Caco-2 (cell line): ENCODE measurements around the gene IL22RA1. TPM values are rescaled to one million over a fixed set of nuclear protein-coding genes. Genes with fewer than 3 reads are reported as not detected.

Experiments used
- BruUV-seq: library from RNA; stranded (reverse); fragments of 400-500 nt; replicated peaks from 2 replicates; lab custom pipeline; 2021; lab: Mats Ljungman, UMichigan
- CTCF ChIA-PET: fragments of 300-600 bp; sonication (Branson Sonifier 250); formaldehyde crosslinking; loops from one replicate; lab custom pipeline; 2022; ENCODE audit warnings: antibody characterized with exemption; lab: Charles Lee
- POLR2A ChIA-PET: fragments of 300-600 bp; sonication (Branson Sonifier 250); formaldehyde crosslinking; loops from one replicate; lab custom pipeline; 2022; ENCODE audit warnings: antibody characterized with exemption; lab: Charles Lee
- DNase-seq, 2 experiments: peaks; one replicate each; pipeline versions ENCODE4 v3.0.0 to v3.0.0-alpha.2; 2020 to 2022
- H3K27me3 ChIP-seq: replicated peaks from 2 replicates; pipeline ENCODE4 v1.6.0; 2011; ENCODE audit warnings: low read length; ENCODE audit not compliant: control insufficient read depth, insufficient read depth
- H3K36me3 ChIP-seq: 2 replicates; pipeline ENCODE4 v1.5.1; 2011; ENCODE audit warnings: low read length; ENCODE audit not compliant: control insufficient read depth, insufficient read depth
- H3K4me1 ChIP-seq: fragments of 250-450 bp; sonication (Bioruptor Pico); 2 replicates; pipeline ENCODE4 v1.5.1; 2020; ENCODE audit warnings: mild to moderate bottlenecking
- H3K4me3 ChIP-seq: 2 replicates; pipeline ENCODE4 v1.5.1; 2011; ENCODE audit warnings: low read depth, mild to moderate bottlenecking, control low read depth, low read length
- H3K9me3 ChIP-seq: fragments of 250-450 bp; sonication (Bioruptor Pico); 2 replicates; pipeline ENCODE4 v1.5.1; 2020; ENCODE audit warnings: mild to moderate bottlenecking, moderate library complexity
- H3K27ac Mint-ChIP-seq: one replicate; pipeline ENCODE4 v1.8.0; 2022; ENCODE audit warnings: mixed read lengths; ENCODE audit not compliant: unreplicated experiment
- H3K27me3 Mint-ChIP-seq: one replicate; pipeline ENCODE4 v1.8.0; 2022; ENCODE audit warnings: mixed read lengths; ENCODE audit not compliant: insufficient read depth, unreplicated experiment
- H3K36me3 Mint-ChIP-seq: one replicate; pipeline ENCODE4 v1.8.0; 2022; ENCODE audit warnings: mild to moderate bottlenecking, mixed read lengths; ENCODE audit not compliant: insufficient read depth, unreplicated experiment
- H3K4me1 Mint-ChIP-seq: one replicate; pipeline ENCODE4 v1.8.0; 2022; ENCODE audit warnings: low read depth, mixed read lengths; ENCODE audit not compliant: unreplicated experiment
- H3K4me3 Mint-ChIP-seq: one replicate; pipeline ENCODE4 v1.8.0; 2022; ENCODE audit warnings: mild to moderate bottlenecking, moderate library complexity, mixed read lengths; ENCODE audit not compliant: unreplicated experiment
- H3K9me3 Mint-ChIP-seq: one replicate; pipeline ENCODE4 v1.8.0; 2022; ENCODE audit warnings: mixed read lengths; ENCODE audit not compliant: unreplicated experiment
- CTCF ChIP-seq, 2 experiments: fragments of 200-600 bp in 1 of 2; IDR thresholded peaks; 1 replicate in 1 of 2; 2 replicates in 1 of 2; pipeline versions ENCODE4 v1.5.1 to v1.8.0; 2011 to 2022; ENCODE audit warnings: antibody characterized with exemption in 1 of 2, control low read depth in 1 of 2, inconsistent platforms in 1 of 2, low read depth in 1 of 2, low read length in 1 of 2, mild to moderate bottlenecking in 1 of 2, moderate library complexity in 1 of 2; ENCODE audit not compliant: insufficient read depth in 1 of 2, severe bottlenecking in 1 of 2, unreplicated experiment in 1 of 2
- intact Hi-C: fragments of 100-400 bp; cut with micrococcal nuclease; formaldehyde crosslinking; loops from one replicate; pipeline ENCODE4 v1.10.0; 2022; ENCODE audit not compliant: unreplicated experiment
- total RNA-seq: library from RNA; stranded (reverse); gene quantifications from 2 replicates; pipeline ENCODE4 v1.2.3, GENCODE V29; 2022

The IL22RA1 gene
- total RNA-seq, 1 experiment from 2014 or later = 2.5 TPM

DNA sequence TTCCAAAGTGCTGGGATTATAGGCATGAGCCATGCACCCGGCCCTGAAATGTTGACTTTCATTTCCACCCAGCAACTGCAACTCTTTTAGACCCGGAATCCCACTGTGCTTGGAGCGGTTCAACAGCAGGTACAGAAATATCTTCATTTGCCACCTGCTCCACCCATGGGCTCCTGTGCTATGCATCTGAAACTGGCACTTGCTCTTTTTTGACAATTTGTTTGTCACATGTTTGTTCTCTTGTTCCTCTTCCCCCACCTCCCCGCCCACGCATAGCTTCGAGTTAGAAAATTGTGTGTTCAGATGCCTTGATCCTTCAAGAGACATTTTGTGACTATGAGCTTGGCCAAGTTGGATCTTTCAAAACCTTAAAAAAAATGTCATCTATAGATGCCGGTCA lies 46.6 kb upstream of the IL22RA1 start:
- TF ChIP-seq CTCF (IDR thresholded peaks at IDR 0.05; ENCODE audit: insufficient read depth in 1 of 2, low read depth in 1 of 2, low read length in 1 of 2, severe bottlenecking in 1 of 2, unreplicated experiment in 1 of 2) = no peak
- DNase-seq = no peak
- BruUV-seq = no TSS peak
- Mint-ChIP-seq H3K4me3 (peak overlapping the region; percentile 56), H3K36me3 (peaks cover 4% of the 10 kb centered on the region), H3K9me3 (no peaks in the 10 kb centered on the region), H3K4me1 (no peaks in the 10 kb centered on the region), H3K27ac (no peak overlapping the region), H3K27me3 (no peaks in the 10 kb centered on the region)
- POLR2A ChIA-PET = no interaction called here
- H3K9me3 ChIP-seq = no peaks in the 10 kb centered on the region
- no peak overlapping the region for H3K4me3 ChIP-seq
- intact Hi-C loops = no loop called here
- peaks cover 8% of the 10 kb centered on the region; the same call in 1 of the 2 replicates for H3K4me1 ChIP-seq
- no peaks in the 10 kb centered on the region for H3K36me3 ChIP-seq
- CTCF ChIA-PET = no interaction called here
- no peaks in the 10 kb centered on the region for H3K27me3 ChIP-seq

DNA sequence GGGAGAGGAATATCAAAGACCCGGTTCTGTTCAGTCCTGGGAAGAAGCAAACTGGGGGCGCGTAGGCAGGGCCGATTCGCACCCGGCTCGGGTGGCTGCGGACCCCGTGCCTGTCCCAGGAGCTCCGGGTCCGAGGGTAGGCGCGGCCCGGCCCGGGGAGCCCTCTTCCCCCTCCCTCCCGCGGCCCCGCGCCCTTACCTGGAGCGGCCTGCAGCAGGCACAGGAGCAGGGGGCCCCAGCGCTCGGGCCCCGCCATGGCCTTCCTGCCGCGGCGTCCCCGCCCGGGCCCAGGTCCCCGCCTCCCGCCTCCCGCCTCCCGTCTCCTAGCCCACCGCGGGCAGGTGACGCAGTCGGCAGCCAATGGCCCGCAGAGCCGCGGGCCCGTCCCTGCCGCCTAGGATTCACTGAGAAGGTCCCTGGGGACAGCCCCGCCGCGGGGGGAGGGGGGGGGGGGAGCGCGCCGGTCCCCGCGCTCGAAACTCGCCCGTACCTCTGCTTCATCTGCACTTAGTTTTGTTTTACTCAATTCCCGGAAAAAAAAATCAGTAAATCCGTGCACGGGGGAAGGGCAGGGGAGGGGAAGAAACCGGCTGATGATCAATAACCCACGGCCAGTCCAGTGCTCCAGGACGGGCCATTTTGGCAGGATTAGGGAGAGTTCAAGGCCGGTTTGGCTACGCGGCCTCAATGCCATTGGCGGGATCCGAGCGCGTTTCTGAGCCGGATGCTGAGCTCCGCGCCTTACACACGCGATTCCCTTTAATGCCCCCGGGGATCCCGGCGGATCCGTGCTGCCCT lies 44.3 kb upstream of the IL22RA1 start, which contains the start of gene IFNLR1:
Gene IFNLR1 (minus strand): TSS at position 297 of the 798 bp plus-strand sequence. CDS start 41 bp downstream, at position 256.
- peak; percentile 82 for DNase-seq
- Mint-ChIP-seq H3K27ac (peak within 1 kb of the TSS; percentile 77), H3K9me3 (no peaks in the 10 kb centered on the region), H3K4me3 (peak within 1 kb of the TSS; percentile 82), H3K4me1 (peaks cover 7% of the 10 kb centered on the region), H3K27me3 (no peaks in the 10 kb centered on the region), H3K36me3 (peaks cover 4% of the 10 kb centered on the region)
- Histone ChIP-seq H3K9me3 (no peaks in the 10 kb centered on the region), H3K4me3 (peak within 1 kb of the TSS; percentile 44), H3K36me3 (no peaks in the 10 kb centered on the region), H3K4me1 (peaks cover 8% of the 10 kb centered on the region; the same call in 1 of the 2 replicates), H3K27me3 (no peaks in the 10 kb centered on the region)
- CTCF ChIA-PET = interaction anchor here (0.5 to 1.3 kb wide), 5 partner anchors 11 to 228 kb away, joined by 3 to 16 read pairs (median 4); partner anchors contain the start of gene NIPAL3
- BruUV-seq = no TSS peak
- intact Hi-C loops = loop anchor here (2.0 kb wide), 1 partner anchor 36 kb away; no protein-coding TSS in a partner anchor
- POLR2A ChIA-PET = interaction anchor here (0.6 to 3.1 kb wide), 4 partner anchors 27 to 228 kb away, joined by 3 to 49 read pairs (median 4); no protein-coding TSS in a partner anchor
- TF ChIP-seq CTCF (IDR thresholded peaks at IDR 0.05; ENCODE audit: insufficient read depth in 1 of 2, low read depth in 1 of 2, low read length in 1 of 2, severe bottlenecking in 1 of 2, unreplicated experiment in 1 of 2) = no peak

DNA sequence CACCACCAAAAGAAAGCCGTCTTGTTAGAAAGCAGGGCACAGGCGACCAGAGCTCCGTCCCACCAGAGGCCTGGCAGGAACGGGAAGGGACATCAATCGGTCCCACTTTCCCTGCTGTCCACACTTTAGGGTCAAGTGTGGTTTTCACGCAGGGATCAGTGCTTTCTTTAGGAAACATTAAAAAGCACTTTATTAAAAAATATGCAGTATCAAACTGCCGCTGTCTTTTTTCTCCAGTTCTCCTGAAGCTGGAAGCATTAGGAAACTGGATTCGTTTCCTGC lies 43.7 kb upstream of the IL22RA1 start:
- Histone ChIP-seq H3K4me3 (peak overlapping the region; percentile 44), H3K36me3 (no peaks in the 10 kb centered on the region), H3K9me3 (no peaks in the 10 kb centered on the region), H3K4me1 (peaks cover 8% of the 10 kb centered on the region; the same call in 1 of the 2 replicates), H3K27me3 (no peaks in the 10 kb centered on the region)
- H3K4me1 Mint-ChIP-seq = peaks cover 7% of the 10 kb centered on the region
- intact Hi-C loops = loop anchor here (2.0 kb wide), 1 partner anchor 36 kb away; no protein-coding TSS in a partner anchor
- TF ChIP-seq CTCF (IDR thresholded peaks at IDR 0.05; ENCODE audit: insufficient read depth in 1 of 2, low read depth in 1 of 2, low read length in 1 of 2, severe bottlenecking in 1 of 2, unreplicated experiment in 1 of 2) = no peak
- H3K27ac Mint-ChIP-seq = peak overlapping the region; percentile 53
- no peaks in the 10 kb centered on the region for H3K27me3 Mint-ChIP-seq
- H3K4me3 Mint-ChIP-seq = peak overlapping the region; percentile 82
- BruUV-seq = no TSS peak
- DNase-seq = no peak
- ChIA-PET POLR2A (interaction anchor here (0.6 to 3.1 kb wide), 2 partner anchors 36 to 74 kb away, joined by 5 to 49 read pairs; no protein-coding TSS in a partner anchor), CTCF (interaction anchor here (0.9 kb wide), 1 partner anchor 13 kb away, joined by 3 read pairs; no protein-coding TSS in a partner anchor)
- H3K36me3 Mint-ChIP-seq = peaks cover 4% of the 10 kb centered on the region
- H3K9me3 Mint-ChIP-seq = no peaks in the 10 kb centered on the region
